Measurements from ENCODE around the gene OR8I2.

DNA sequence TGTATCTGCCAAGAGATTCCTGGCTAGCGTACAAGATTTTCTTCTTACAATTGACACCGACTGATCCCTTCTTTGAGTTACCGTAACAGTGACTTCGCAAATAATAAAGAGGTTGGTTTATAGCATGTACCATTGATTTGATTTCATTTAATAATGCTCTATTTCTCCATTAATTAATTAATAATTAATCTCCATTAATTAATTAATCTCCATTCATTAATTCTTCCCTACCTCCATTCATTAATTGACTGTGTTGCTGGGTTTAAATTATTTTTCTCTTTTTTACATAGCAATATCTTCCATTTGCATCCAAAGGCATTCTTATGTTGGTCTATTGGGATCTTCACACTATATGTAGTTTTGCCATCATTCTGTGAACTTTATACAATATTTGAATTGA, 44.6 kb upstream of the OR8I2 start:
- TF ChIP-seq, protein P1, sequence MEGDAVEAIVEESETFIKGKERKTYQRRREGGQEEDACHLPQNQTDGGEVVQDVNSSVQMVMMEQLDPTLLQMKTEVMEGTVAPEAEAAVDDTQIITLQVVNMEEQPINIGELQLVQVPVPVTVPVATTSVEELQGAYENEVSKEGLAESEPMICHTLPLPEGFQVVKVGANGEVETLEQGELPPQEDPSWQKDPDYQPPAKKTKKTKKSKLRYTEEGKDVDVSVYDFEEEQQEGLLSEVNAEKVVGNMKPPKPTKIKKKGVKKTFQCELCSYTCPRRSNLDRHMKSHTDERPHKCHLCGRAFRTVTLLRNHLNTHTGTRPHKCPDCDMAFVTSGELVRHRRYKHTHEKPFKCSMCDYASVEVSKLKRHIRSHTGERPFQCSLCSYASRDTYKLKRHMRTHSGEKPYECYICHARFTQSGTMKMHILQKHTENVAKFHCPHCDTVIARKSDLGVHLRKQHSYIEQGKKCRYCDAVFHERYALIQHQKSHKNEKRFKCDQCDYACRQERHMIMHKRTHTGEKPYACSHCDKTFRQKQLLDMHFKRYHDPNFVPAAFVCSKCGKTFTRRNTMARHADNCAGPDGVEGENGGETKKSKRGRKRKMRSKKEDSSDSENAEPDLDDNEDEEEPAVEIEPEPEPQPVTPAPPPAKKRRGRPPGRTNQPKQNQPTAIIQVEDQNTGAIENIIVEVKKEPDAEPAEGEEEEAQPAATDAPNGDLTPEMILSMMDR (IDR thresholded peaks at IDR 0.05), result no peak
- TF ChIP-seq POLR2A (IDR thresholded peaks at IDR 0.05), result no peak
